Left lung (tissue), 10 donors: ENCODE data around the gene ARID3B. TPM values are rescaled to one million over a fixed set of nuclear protein-coding genes. Genes with fewer than 3 reads are reported as not detected.

Experiments used
- ATAC-seq: fragments of 200-7000 bp; cut with Tn5 transposase; one replicate; pipeline ENCODE4 v1.9.1; 2020; ENCODE audit warnings: moderate library complexity
- DNase-seq, 4 donors: peaks; one replicate each; pipeline ENCODE4 v3.0.0-alpha.2; 2013 to 2020
- H3K27ac ChIP-seq, 2 donors: fragments of 200-600 bp; sonication (generic) in 1 of 2; one replicate each; pipeline versions ENCODE4 v1.5.0 to v1.8.0; 2020 to 2021
- H3K27me3 ChIP-seq, 2 donors: fragments of 200-600 bp; sonication (generic) in 1 of 2; one replicate each; pipeline versions ENCODE4 v1.5.0 to v1.8.0; 2020 to 2021
- H3K36me3 ChIP-seq, 2 donors: fragments of 200-600 bp; sonication (generic) in 1 of 2; one replicate each; pipeline versions ENCODE4 v1.5.0 to v1.8.0; 2020 to 2021
- H3K4me1 ChIP-seq, 2 donors: fragments of 200-600 bp; one replicate each; pipeline ENCODE4 v1.8.0; 2021
- H3K4me3 ChIP-seq, 2 donors: fragments of 200-600 bp; sonication (generic) in 1 of 2; one replicate each; pipeline versions ENCODE4 v1.5.0 to v1.8.0; 2020 to 2021; ENCODE audit warnings: mild to moderate bottlenecking in 1 of 2
- H3K9me3 ChIP-seq, 2 donors: fragments of 200-600 bp; sonication (generic) in 1 of 2; one replicate each; pipeline versions ENCODE4 v1.5.0 to v1.8.0; 2020 to 2021
- CTCF ChIP-seq, 2 donors: fragments of 200-600 bp; sonication (generic) in 1 of 2; IDR thresholded peaks; one replicate each; pipeline versions ENCODE4 v1.5.0 to v1.8.0; 2021; ENCODE audit warnings: antibody characterized with exemption in 2 of 2
- intact Hi-C, 2 donors: fragments of 100-400 bp; cut with DNase I; formaldehyde crosslinking; loops; one replicate each; pipeline versions ENCODE4 v1.11.2 to v1.14.2; 2022
- polyA plus RNA-seq, 6 donors: library from polyadenylated mRNA; unstranded; fragments of 120-200 nt; gene quantifications; one replicate each; pipeline ENCODE4 v1.2.1, GENCODE V29; 2013; ENCODE audit not compliant: insufficient read length in 6 of 6
- total RNA-seq, 2 donors: library from RNA; stranded (reverse); fragmentation: NEBNext Ultra II Directional; extraction: Animal tissue kit (Norgen Biotek cat#: 25700); gene quantifications; one replicate each; pipeline ENCODE4 v1.2.1, GENCODE V29; 2021
- donor health status: DM: no; HTN: yes; CAD: no.
- donor health status: DM: no; HTN: no; CAD: no.

Gene ARID3B
- total and polyA plus RNA-seq, 8 donors, result 5.8 to 12.1 (median 11.1) TPM

- no peak for TF ChIP-seq CTCF (IDR thresholded peaks at IDR 0.05)
- Histone ChIP-seq H3K4me1 (no peaks in the 10 kb centered on the region), H3K27ac (no peak overlapping the region), H3K27me3 (no peaks in the 10 kb centered on the region), H3K9me3 (no peaks in the 10 kb centered on the region), H3K4me3 (no peak overlapping the region), H3K36me3 (peaks cover 0 to 99% of the 10 kb centered on the region in 2 donors)
- ATAC-seq (no peak), DNase-seq (no peak)
- intact Hi-C loops, result loop anchor here (10.0 kb wide), 2 partner anchors 134 to 324 kb away; partner anchors contain the start of gene RPP25 (in 1 of the 2)
These were observed 89.5 kb downstream of the ARID3B start for GRCh38 chr15:74630284-74631086.

GRCh38 chr15:74631087-74631385 is 90.0 kb downstream of the ARID3B start:
- DNase-seq (no peak), ATAC-seq (no peak)
- Histone ChIP-seq H3K9me3 (no peaks in the 10 kb centered on the region), H3K27ac (no peak overlapping the region), H3K4me3 (no peak overlapping the region), H3K36me3 (peaks cover 0 to 99% of the 10 kb centered on the region in 2 donors), H3K27me3 (no peaks in the 10 kb centered on the region), H3K4me1 (no peaks in the 10 kb centered on the region)
- intact Hi-C loops, result loop anchor here (10.0 kb wide), 2 partner anchors 134 to 324 kb away; partner anchors contain the start of gene RPP25 (in 1 of the 2)
- TF ChIP-seq CTCF (IDR thresholded peaks at IDR 0.05), result no peak

- no peaks in the 10 kb centered on the region for H3K4me1 ChIP-seq
- ATAC-seq (no peak), DNase-seq (no peak)
- TF ChIP-seq CTCF (IDR thresholded peaks at IDR 0.05), result no peak
- no peaks in the 10 kb centered on the region for H3K9me3 ChIP-seq
- no peaks in the 10 kb centered on the region for H3K27me3 ChIP-seq
- H3K27ac ChIP-seq, result no peak overlapping the region
- H3K36me3 ChIP-seq, result peaks cover 0 to 99% of the 10 kb centered on the region in 2 donors
- no peak overlapping the region for H3K4me3 ChIP-seq
- intact Hi-C loops, result loop anchor here (10.0 kb wide), 2 partner anchors 133 to 323 kb away; partner anchors contain the start of gene RPP25 (in 1 of the 2)
These were observed 90.4 kb downstream of the ARID3B start for GRCh38 chr15:74631408-74631807.

- intact Hi-C loops, result loop anchor here (10.0 kb wide), 2 partner anchors 133 to 323 kb away; partner anchors contain the start of gene RPP25 (in 1 of the 2)
- TF ChIP-seq CTCF (IDR thresholded peaks at IDR 0.05), result peak; percentile 77 to 86
- DNase-seq (peak in 2 of 4 donors; percentile 66 to 83), ATAC-seq (peak; percentile 70)
- Histone ChIP-seq H3K9me3 (no peaks in the 10 kb centered on the region), H3K4me1 (no peaks in the 10 kb centered on the region), H3K36me3 (peaks cover 0 to 99% of the 10 kb centered on the region in 2 donors), H3K4me3 (no peak overlapping the region), H3K27me3 (no peaks in the 10 kb centered on the region), H3K27ac (no peak overlapping the region)
These were observed 91.0 kb downstream of the ARID3B start for GRCh38 chr15:74631935-74632560.

GRCh38 chr15:74632601-74633000 is 91.6 kb downstream of the ARID3B start:
- H3K27me3 ChIP-seq, result no peaks in the 10 kb centered on the region
- TF ChIP-seq CTCF (IDR thresholded peaks at IDR 0.05), result no peak
- no peak for DNase-seq
- intact Hi-C loops, result loop anchor here (10.0 kb wide), 2 partner anchors 132 to 322 kb away; partner anchors contain the start of gene RPP25 (in 1 of the 2)
- H3K9me3 ChIP-seq, result no peaks in the 10 kb centered on the region
- ATAC-seq, result no peak
- no peak overlapping the region for H3K27ac ChIP-seq
- peaks cover 0 to 99% of the 10 kb centered on the region in 2 donors for H3K36me3 ChIP-seq
- H3K4me3 ChIP-seq, result no peak overlapping the region
- H3K4me1 ChIP-seq, result no peaks in the 10 kb centered on the region
